GM18526 (cell line): ENCODE measurements around the gene NSUN6.

Experiments
- POLR2A ChIP-seq: IDR thresholded peaks from 3 replicates; pipeline ENCODE4 v1.6.1; 2011; ENCODE audit not compliant: insufficient read length; ENCODE audit errors: extremely low read depth

NSUN6 gene

DNA sequence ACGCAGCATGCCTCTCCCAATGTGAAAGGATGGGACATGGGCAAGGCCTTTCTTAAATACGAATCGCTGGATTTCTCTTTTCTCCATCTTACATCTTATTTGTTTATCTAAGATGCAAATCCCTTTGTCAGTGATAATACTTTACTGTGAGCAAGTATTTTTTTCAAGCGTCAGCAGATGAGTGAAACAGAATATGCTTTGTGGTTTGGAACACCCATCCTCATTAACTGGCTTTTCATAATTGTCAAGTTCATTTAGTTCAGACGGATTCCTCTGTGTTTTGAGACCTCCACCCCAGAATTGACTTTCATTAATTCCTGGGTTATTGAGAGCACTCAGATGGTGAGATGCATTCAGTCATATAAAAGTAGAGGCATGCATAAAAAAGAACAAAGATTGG is 149.8 kb downstream of the NSUN6 start:
- TF ChIP-seq POLR2A, result no peak

DNA sequence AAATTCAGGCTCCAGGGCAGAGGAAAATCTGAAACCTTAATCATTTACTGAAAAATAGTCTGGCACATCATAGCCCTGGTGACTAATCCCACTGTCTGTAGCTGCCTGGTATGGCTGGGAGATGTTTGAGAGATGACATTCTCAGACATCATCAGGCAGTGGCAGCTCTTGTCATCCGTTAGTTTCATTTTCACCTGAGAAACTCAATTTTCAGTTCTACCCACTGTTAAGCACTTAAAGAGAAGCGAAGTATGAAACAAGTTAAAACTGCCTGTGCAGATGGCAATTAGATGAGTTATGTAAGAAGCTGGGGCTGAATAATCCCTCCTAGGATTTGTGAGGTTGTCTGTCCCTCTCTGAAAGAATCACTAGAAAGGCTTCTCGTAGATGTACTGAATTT is 150.2 kb downstream of the NSUN6 start:
- TF ChIP-seq POLR2A, result no peak

- no peak for TF ChIP-seq POLR2A
Measured at GRCh38 chr10:18500576-18500975, 150.8 kb downstream of the NSUN6 start.

DNA sequence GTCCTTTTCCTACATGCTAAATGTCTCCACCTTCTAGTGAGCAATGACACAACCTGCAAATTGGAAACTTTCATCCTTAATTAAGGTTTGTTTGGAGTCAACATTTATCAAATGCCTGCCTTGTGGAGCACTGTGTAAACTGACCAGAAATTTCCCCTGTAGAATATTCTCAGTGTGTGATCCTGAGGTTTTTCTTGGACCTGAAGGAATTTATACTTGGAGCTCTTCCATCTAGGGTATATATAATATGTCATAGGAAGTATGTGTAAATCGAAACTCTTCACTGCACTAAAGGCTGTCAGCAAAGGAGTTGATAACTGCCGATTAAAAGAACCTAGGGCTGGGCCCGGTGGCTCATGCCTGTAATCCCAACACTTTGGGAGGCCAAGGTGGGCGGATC is 152.4 kb downstream of the NSUN6 start:
- no peak for TF ChIP-seq POLR2A

GRCh38 chr10:18497806-18498369 is 153.5 kb downstream of the NSUN6 start:
- no peak for TF ChIP-seq POLR2A
